GM23338 (cell line): Measurements from ENCODE around the gene MYOZ2. TPM values are rescaled to one million over a fixed set of nuclear protein-coding genes. Genes with fewer than 3 reads are reported as not detected.

Experiments used
- ATAC-seq: fragments of 200-7000 bp; cut with Tn5 transposase; 3 replicates; pipeline ENCODE4 v1.9.1; 2020
- DNase-seq: peaks from one replicate; pipeline ENCODE4 v3.0.0-alpha.2; 2015; ENCODE audit warnings: low spot score
- H2AFZ ChIP-seq: fragments of 200-600 bp; sonication (generic); 2 replicates; pipeline ENCODE4 v1.8.0; 2016; ENCODE audit warnings: antibody characterized with exemption, mild to moderate bottlenecking, moderate library complexity
- H3F3A ChIP-seq: fragments of 200-600 bp; sonication (generic); replicated peaks from 2 replicates; pipeline ENCODE4 v1.8.0; 2017; ENCODE audit warnings: antibody characterized with exemption, mixed run types, low read depth
- H3K27ac ChIP-seq: fragments of 200-600 bp; sonication (generic); 2 replicates; pipeline ENCODE4 v1.6.1; 2016; ENCODE audit warnings: low read depth
- H3K27me3 ChIP-seq: fragments of 200-600 bp; sonication (generic); 2 replicates; pipeline ENCODE4 v1.8.0; 2016; ENCODE audit warnings: mild to moderate bottlenecking, mixed run types, moderate library complexity; ENCODE audit not compliant: insufficient read depth
- H3K36me3 ChIP-seq: fragments of 200-600 bp; sonication (generic); 2 replicates; pipeline ENCODE4 v1.8.0; 2016; ENCODE audit warnings: mild to moderate bottlenecking; ENCODE audit not compliant: insufficient read depth
- H3K4me1 ChIP-seq: fragments of 200-600 bp; sonication (generic); 2 replicates; pipeline ENCODE4 v1.8.0; 2016; ENCODE audit warnings: mild to moderate bottlenecking, moderate library complexity; ENCODE audit not compliant: insufficient read depth
- H3K4me2 ChIP-seq: fragments of 200-600 bp; sonication (generic); 2 replicates; pipeline ENCODE4 v1.7.1; 2017; ENCODE audit warnings: mixed run types
- H3K4me3 ChIP-seq: fragments of 200-600 bp; sonication (generic); 2 replicates; pipeline ENCODE4 v1.6.1; 2016; ENCODE audit warnings: mixed run types
- H3K79me2 ChIP-seq: fragments of 200-600 bp; sonication (generic); replicated peaks from 2 replicates; pipeline ENCODE4 v1.8.0; 2017; ENCODE audit warnings: mild to moderate bottlenecking; ENCODE audit not compliant: insufficient read depth
- H3K9me2 ChIP-seq: fragments of 200-600 bp; sonication (generic); 2 replicates; pipeline ENCODE4 v1.8.0; 2017; ENCODE audit not compliant: insufficient read depth
- H4K20me1 ChIP-seq: fragments of 200-600 bp; sonication (generic); replicated peaks from 2 replicates; pipeline ENCODE4 v1.8.0; 2017; ENCODE audit warnings: mild to moderate bottlenecking; ENCODE audit not compliant: insufficient read depth
- H3K27ac Mint-ChIP-seq: 2 replicates; pipeline ENCODE4 v1.8.0; 2020; ENCODE audit warnings: inconsistent platforms, mild to moderate bottlenecking, moderate library complexity, mixed read lengths
- H3K27me3 Mint-ChIP-seq: 3 replicates; pipeline ENCODE4 v1.8.0; 2022; ENCODE audit warnings: low read depth, mild to moderate bottlenecking, moderate library complexity, mixed read lengths, inconsistent platforms; ENCODE audit not compliant: insufficient read depth, poor library complexity
- H3K36me3 Mint-ChIP-seq: 3 replicates; pipeline ENCODE4 v1.8.0; 2021; ENCODE audit warnings: low read depth, mild to moderate bottlenecking, inconsistent platforms, moderate library complexity, mixed read lengths
- H3K4me1 Mint-ChIP-seq: 3 replicates; pipeline ENCODE4 v1.8.0; 2020; ENCODE audit warnings: mild to moderate bottlenecking, inconsistent platforms, mixed read lengths
- H3K4me3 Mint-ChIP-seq: 3 replicates; pipeline ENCODE4 v1.8.0; 2021; ENCODE audit warnings: moderate library complexity, mild to moderate bottlenecking, inconsistent platforms, mixed read lengths
- H3K9me3 Mint-ChIP-seq: 3 replicates; pipeline ENCODE4 v1.8.0; 2020; ENCODE audit warnings: moderate library complexity, mild to moderate bottlenecking, inconsistent platforms, mixed read lengths
- CREB1 ChIP-seq: fragments of 250-450 bp; sonication (Bioruptor Pico); IDR thresholded peaks from 2 replicates; pipeline ENCODE4 v1.5.0; 2020; ENCODE audit warnings: low read depth, mild to moderate bottlenecking, moderate library complexity
- CTCF ChIP-seq, 2 experiments: fragments of 200-600 bp in 1 of 2; sonication (generic) in 1 of 2; conservative IDR thresholded peaks; 2 replicates each; pipeline versions ENCODE4 v1.5.1 to v1.6.1; 2016 to 2017; ENCODE audit warnings: antibody characterized with exemption in 2 of 2, low read depth in 2 of 2, mild to moderate bottlenecking in 2 of 2, moderate library complexity in 1 of 2
- ETS1 ChIP-seq: IDR thresholded peaks from 2 replicates; pipeline ENCODE4 v1.6.1; 2016; ENCODE audit warnings: antibody characterized with exemption
- EZH2 ChIP-seq: fragments of 200-600 bp; sonication (generic); IDR thresholded peaks from one replicate; pipeline ENCODE4 v1.8.0; 2017; ENCODE audit warnings: antibody characterized with exemption, mild to moderate bottlenecking, low read depth; ENCODE audit not compliant: unreplicated experiment
- NANOG ChIP-seq: IDR thresholded peaks from 2 replicates; pipeline ENCODE4 v1.6.1; 2016; ENCODE audit warnings: antibody characterized with exemption, borderline replicate concordance
- REST ChIP-seq: IDR thresholded peaks from one replicate; pipeline ENCODE4 v1.6.1; 2018; ENCODE audit warnings: antibody characterized with exemption; ENCODE audit not compliant: unreplicated experiment
- ZNF114 ChIP-seq: fragments of 250-450 bp; sonication (Bioruptor Pico); IDR thresholded peaks from 2 replicates; pipeline ENCODE4 v1.5.0; 2020; ENCODE audit warnings: mild to moderate bottlenecking, moderate library complexity
- ZNF331 ChIP-seq: fragments of 250-450 bp; sonication (Bioruptor Pico); IDR thresholded peaks from 2 replicates; pipeline ENCODE4 v1.5.0; 2020; ENCODE audit warnings: low read depth, mild to moderate bottlenecking, moderate library complexity
- ZNF462 ChIP-seq: fragments of 250-450 bp; sonication (Bioruptor Pico); IDR thresholded peaks from 2 replicates; pipeline ENCODE4 v1.5.0; 2020; ENCODE audit warnings: mild to moderate bottlenecking, moderate library complexity
- polyA plus RNA-seq: library from polyadenylated mRNA; unstranded; fragments of >200 nt; fragmentation: Nextera tagmentation; extraction: Ambion mirVana; gene quantifications from 2 replicates; pipeline ENCODE4 v1.2.1, GENCODE V29; 2016
- total RNA-seq: library from RNA; depleted of rRNA; stranded (reverse); fragments of >200 nt; shearing (Covaris generic); gene quantifications from 2 replicates; pipeline ENCODE4 v1.2.3, GENCODE V29; 2014

The MYOZ2 gene
- total and polyA plus RNA-seq, 2 experiments from 2014 or later: not detected

- H3K27ac Mint-ChIP-seq: no peak overlapping the region
- H3K4me1 ChIP-seq: no peaks in the 10 kb centered on the region
- no peaks in the 10 kb centered on the region for H3K36me3 ChIP-seq
- no peaks in the 10 kb centered on the region for H3K27me3 ChIP-seq
- H3K36me3 Mint-ChIP-seq: no peaks in the 10 kb centered on the region
- H3K27me3 Mint-ChIP-seq: peaks cover 2% of the 10 kb centered on the region
- H3K4me2 ChIP-seq: no peak overlapping the region
- H4K20me1 ChIP-seq: no peaks in the 10 kb centered on the region
- H3K4me3 Mint-ChIP-seq: no peak overlapping the region
- no peaks in the 10 kb centered on the region; the same call in 2 of the 3 replicates for H3K9me3 Mint-ChIP-seq
- H3K4me1 Mint-ChIP-seq: no peaks in the 10 kb centered on the region
- ATAC-seq (no peak), DNase-seq (no peak)
- no peaks in the 10 kb centered on the region for H3K79me2 ChIP-seq
- H3K4me3 ChIP-seq: no peak overlapping the region
- H3F3A ChIP-seq: no peaks in the 10 kb centered on the region
- H3K9me2 ChIP-seq: no peaks in the 10 kb centered on the region
- no peak overlapping the region for H2AFZ ChIP-seq
- TF ChIP-seq NANOG (no peak), ZNF331 (CRISPR knock-in tag) (no peak), ETS1 (no peak), ZNF462 (CRISPR knock-in tag) (no peak), CREB1 (CRISPR knock-in tag) (no peak), EZH2 (no peak), ZNF114 (no peak), CTCF (conservative IDR thresholded peaks at IDR 0.05; ENCODE audit: low read depth in 2 of 2) (peak in 1 of 2 experiments; percentile 28; a peak in 3 of 4 replicates), REST (no peak)
- H3K27ac ChIP-seq: no peak overlapping the region
Observed at GRCh38 chr4:119087121-119087520, 48.5 kb upstream of the MYOZ2 start.
